ENCODE results near the gene TAOK2. TPM values are rescaled to one million over a fixed set of nuclear protein-coding genes. Genes with fewer than 3 reads are reported as not detected.

Gene TAOK2
- total RNA-seq, 1 experiment from 2014 or later: 56.7 TPM

- DNase-seq (ENCODE audit: low read depth, low spot score) (no peak), ATAC-seq (no peak)
- Histone ChIP-seq H3K79me2 (ENCODE audit: insufficient read depth, low read length) (no peaks in the 10 kb centered on the region), H4K20me1 (ENCODE audit: insufficient read depth) (no peaks in the 10 kb centered on the region), H3K9me3 (ENCODE audit: control insufficient read depth in 1 of 2, insufficient read depth in 1 of 2, low read depth in 1 of 2, low read length in 2 of 2) (no peaks in the 10 kb centered on the region), H3K4me2 (ENCODE audit: low read length) (no peak within 1 kb of the TSS), H3K9me2 (ENCODE audit: insufficient read depth) (no peaks in the 10 kb centered on the region), H3K27ac (ENCODE audit: low read depth, low read length) (no peak within 1 kb of the TSS), H3K4me3 (replicated peaks in 1 of 2; ENCODE audit: low read depth in 1 of 2, low read length in 2 of 2) (no peak within 1 kb of the TSS), H2AFZ (ENCODE audit: low read depth, low read length, poor library complexity, severe bottlenecking) (no peak within 1 kb of the TSS), H3K9ac (ENCODE audit: low read length) (no peak within 1 kb of the TSS), H3K27me3 (ENCODE audit: insufficient read depth, low read length) (no peaks in the 10 kb centered on the region), H3K36me3 (ENCODE audit: control insufficient read depth in 1 of 2, insufficient read depth in 2 of 2, low read length in 2 of 2) (no peaks in the 10 kb centered on the region), H3K4me1 (ENCODE audit: control insufficient read depth in 1 of 2, insufficient read depth in 2 of 2, low read length in 2 of 2) (peaks cover 0 to 5% of the 10 kb centered on the region in 2 experiments; a peak in 2 of 4 replicates)
- TF ChIP-seq SP1 (IDR thresholded peaks at IDR 0.05; ENCODE audit: low read depth) (no peak), POLR2AphosphoS5 (IDR thresholded peaks at IDR 0.05; ENCODE audit: low read depth, low read length) (no peak), ELF1 (IDR thresholded peaks at IDR 0.05; ENCODE audit: borderline replicate concordance, low read depth) (no peak), ZNF274 (IDR thresholded peaks at IDR 0.05; ENCODE audit: low read depth, low read length) (no peak), REST (IDR thresholded peaks at IDR 0.05; ENCODE audit: low read depth) (no peak), YY1 (IDR thresholded peaks at IDR 0.05; ENCODE audit: extremely low read depth, insufficient replicate concordance, low read depth, low read length) (no peak), SIN3A (IDR thresholded peaks at IDR 0.05; ENCODE audit: low read depth) (no peak), CEBPB (IDR thresholded peaks at IDR 0.05; ENCODE audit: low read depth) (no peak), EGR1 (IDR thresholded peaks at IDR 0.05; ENCODE audit: low read depth) (no peak), EZH2 (IDR thresholded peaks at IDR 0.05) (no peak), ZFX (IDR thresholded peaks at IDR 0.05) (no peak), CTCF (IDR thresholded peaks at IDR 0.05 in 2 of 3, conservative IDR thresholded peaks at IDR 0.05 in 1 of 3; ENCODE audit: borderline replicate concordance in 1 of 3, insufficient read depth in 1 of 3, low read depth in 2 of 3, low read length in 2 of 3) (no peak), MAX (IDR thresholded peaks at IDR 0.05) (no peak), TCF7L2 (IDR thresholded peaks at IDR 0.05; ENCODE audit: borderline replicate concordance, extremely low read depth, insufficient read depth, insufficient read length) (no peak), ZBTB33 (IDR thresholded peaks at IDR 0.05; ENCODE audit: extremely low read depth, insufficient replicate concordance, low read length) (no peak), EZH2phosphoT487 (IDR thresholded peaks at IDR 0.05; ENCODE audit: borderline replicate concordance) (no peak), ATF3 (IDR thresholded peaks at IDR 0.05) (no peak), CBX3 (IDR thresholded peaks at IDR 0.05; ENCODE audit: low read depth) (no peak), FOSL1 (IDR thresholded peaks at IDR 0.05; ENCODE audit: low read depth) (no peak), JUND (IDR thresholded peaks at IDR 0.05) (no peak)
- intact Hi-C loops (cut with micrococcal nuclease): no loop called here
- CTCF ChIA-PET: interaction anchor here (1.0 to 2.6 kb wide), 4 partner anchors 13 to 331 kb away, joined by 3 to 34 read pairs (median 8); partner anchors contain the start of gene PAGR1
- no TSS peak for BruUV-seq (replicated peaks)
- POLR2A ChIA-PET: interaction anchor here (0.6 kb wide), 1 partner anchor 204 kb away, joined by 3 read pairs; no protein-coding TSS in a partner anchor
- RAD21 ChIA-PET (ENCODE audit: low non-redundant PET in 1 of 2, low total read pairs in 2 of 2, uncharacterized antibody in 2 of 2, unreplicated experiment in 2 of 2): interaction anchor here in 1 of 2 experiments (0.7 to 2.5 kb wide), 2 partner anchors 147 to 331 kb away, joined by 3 to 8 read pairs; no protein-coding TSS in a partner anchor
Measured at GRCh38 chr16:30030841-30031413, 57.3 kb downstream of the TAOK2 start, which contains the start of gene TLCD3B. TSS of gene TLCD3B (minus strand) at chr16:30031271. CDS start at chr16:30030527, 744 bp downstream.
